ENCODE data around the gene RTN4. TPM values are rescaled to one million over a fixed set of nuclear protein-coding genes. Genes with fewer than 3 reads are reported as not detected.

The RTN4 gene
- total RNA-seq, 2 donors from 2014 or later = 112 to 215 TPM

GRCh38 chr2:54954158-54954557, 96.1 kb downstream of the RTN4 start:
- no peaks in the 10 kb centered on the region for H3K9me3 ChIP-seq
- H3K4me1 ChIP-seq = peaks cover 13% of the 10 kb centered on the region
- 85 to 88% methylated on average over 5 to 8 of the region's 8 CpGs for WGBS, 2 donors
- DNase-seq (no peak), ATAC-seq (no peak)
- TF ChIP-seq CTCF (IDR thresholded peaks at IDR 0.05) (no peak), POLR2A (IDR thresholded peaks at IDR 0.05) (no peak)
- no peak overlapping the region for H3K27ac ChIP-seq
- intact Hi-C loops (cut with DNase I) = no loop called here
- no peaks in the 10 kb centered on the region for H3K27me3 ChIP-seq
- H3K4me3 ChIP-seq = no peak overlapping the region
- no peaks in the 10 kb centered on the region for H3K36me3 ChIP-seq (replicated peaks in 1 of 2; ENCODE audit: insufficient read depth in 1 of 2, low read depth in 2 of 2)

- Histone ChIP-seq H3K27ac (no peak overlapping the region), H3K4me3 (no peak overlapping the region), H3K27me3 (no peaks in the 10 kb centered on the region), H3K9me3 (no peaks in the 10 kb centered on the region), H3K4me1 (peaks cover 13% of the 10 kb centered on the region), H3K36me3 (replicated peaks in 1 of 2; ENCODE audit: insufficient read depth in 1 of 2, low read depth in 2 of 2) (no peaks in the 10 kb centered on the region)
- intact Hi-C loops (cut with DNase I) = no loop called here
- ATAC-seq (no peak), DNase-seq (no peak)
- WGBS, 2 donors = 68 to 70% methylated on average over 9 of the region's 9 CpGs
- no peak for TF ChIP-seq POLR2A (IDR thresholded peaks at IDR 0.05)
- no peak for TF ChIP-seq CTCF (IDR thresholded peaks at IDR 0.05)
These were observed 97.2 kb downstream of the RTN4 start for GRCh38 chr2:54952978-54953456.

GRCh38 chr2:54952425-54952824, 97.8 kb downstream of the RTN4 start:
- Histone ChIP-seq H3K27ac (no peak overlapping the region), H3K9me3 (no peaks in the 10 kb centered on the region), H3K4me3 (no peak overlapping the region), H3K27me3 (no peaks in the 10 kb centered on the region), H3K4me1 (peaks cover 13% of the 10 kb centered on the region), H3K36me3 (replicated peaks in 1 of 2; ENCODE audit: insufficient read depth in 1 of 2, low read depth in 2 of 2) (no peaks in the 10 kb centered on the region)
- DNase-seq = no peak
- ATAC-seq = no peak
- intact Hi-C loops (cut with DNase I) = no loop called here
- 56 to 67% methylated on average over 4 to 5 of the region's 5 CpGs for WGBS, 2 donors
- TF ChIP-seq POLR2A (IDR thresholded peaks at IDR 0.05) (no peak), CTCF (IDR thresholded peaks at IDR 0.05) (no peak)

- Histone ChIP-seq H3K36me3 (replicated peaks in 1 of 2; ENCODE audit: insufficient read depth in 1 of 2, low read depth in 2 of 2) (no peaks in the 10 kb centered on the region), H3K4me3 (no peak overlapping the region), H3K27me3 (no peaks in the 10 kb centered on the region), H3K4me1 (peaks cover 14% of the 10 kb centered on the region), H3K9me3 (no peaks in the 10 kb centered on the region), H3K27ac (no peak overlapping the region)
- intact Hi-C loops (cut with DNase I) = no loop called here
- TF ChIP-seq POLR2A (IDR thresholded peaks at IDR 0.05) (no peak), CTCF (IDR thresholded peaks at IDR 0.05) (no peak)
- no peak for DNase-seq
- WGBS, 2 donors = 93 to 97% methylated on average over 3 of the region's 3 CpGs
- no peak for ATAC-seq
These were observed 99.4 kb downstream of the RTN4 start for GRCh38 chr2:54950811-54951210.

GRCh38 chr2:54949431-54949830, 100.8 kb downstream of the RTN4 start:
- Histone ChIP-seq H3K4me1 (peaks cover 14% of the 10 kb centered on the region), H3K4me3 (no peak overlapping the region), H3K27ac (no peak overlapping the region), H3K27me3 (no peaks in the 10 kb centered on the region), H3K36me3 (replicated peaks in 1 of 2; ENCODE audit: insufficient read depth in 1 of 2, low read depth in 2 of 2) (no peaks in the 10 kb centered on the region), H3K9me3 (no peaks in the 10 kb centered on the region)
- intact Hi-C loops (cut with DNase I) = no loop called here
- no peak for ATAC-seq
- TF ChIP-seq CTCF (IDR thresholded peaks at IDR 0.05) (no peak), POLR2A (IDR thresholded peaks at IDR 0.05) (no peak)
- DNase-seq = no peak
- 90 to 94% methylated on average over 6 of the region's 6 CpGs for WGBS, 2 donors

Measured in body of pancreas (tissue), 4 donors.